Renal pelvis (tissue), 12 donors: ENCODE results near the gene PVALB. TPM values are rescaled to one million over a fixed set of nuclear protein-coding genes. Genes with fewer than 3 reads are reported as not detected.

Experiments used
- DNase-seq: peaks from one replicate; pipeline ENCODE4 v3.0.0-alpha.2; 2013
- long read RNA-seq, 16 experiments: transcript quantifications; one replicate each; lab custom pipeline, GENCODE V29; 2026
- polyA plus RNA-seq, 3 donors: library from polyadenylated mRNA; unstranded; fragments of 120-200 nt; gene quantifications; one replicate each; pipeline ENCODE4 v1.2.1, GENCODE V29; 2013; ENCODE audit not compliant: insufficient read length in 3 of 3

The PVALB gene
- 1 to 10 TPM; 7.5 to 8.3 (median 8.0) TPM for polyA plus RNA-seq
- long read RNA-seq, donor 1, partial matches to known transcripts: 6 of 12 reads
- long read RNA-seq, donor 1, other reads (novel, unspliced or antisense): 0 of 12 reads
- long read RNA-seq, donor 2, transcript PVALB-204 (4 exons, 569 nt): major isoform, 8 of 21 reads
- long read RNA-seq, donor 2, partial matches to known transcripts: 13 of 21 reads
- long read RNA-seq, donor 2, other reads (novel, unspliced or antisense): 0 of 21 reads
- long read RNA-seq, donor 3, partial matches to known transcripts: 0 of 4 reads
- long read RNA-seq, donor 3, other reads (novel, unspliced or antisense): 0 of 4 reads
- long read RNA-seq, donor 4, transcript PVALB-204 (4 exons, 569 nt): major isoform, 13 of 33 reads
- long read RNA-seq, donor 4, partial matches to known transcripts: 20 of 33 reads
- long read RNA-seq, donor 4, other reads (novel, unspliced or antisense): 0 of 33 reads
- long read RNA-seq, donor 5, partial matches to known transcripts: 0 of 3 reads
- long read RNA-seq, donor 5, other reads (novel, unspliced or antisense): 0 of 3 reads
- long read RNA-seq, donor 6, partial matches to known transcripts: 6 of 8 reads
- long read RNA-seq, donor 6, other reads (novel, unspliced or antisense): 0 of 8 reads
- long read RNA-seq, donor 7, transcript PVALB-204 (4 exons, 569 nt): major isoform, 13 of 26 reads
- long read RNA-seq, donor 7, partial matches to known transcripts: 13 of 26 reads
- long read RNA-seq, donor 7, other reads (novel, unspliced or antisense): 0 of 26 reads
- long read RNA-seq, donor 8, partial matches to known transcripts: 0 of 1 reads
- long read RNA-seq, donor 8, other reads (novel, unspliced or antisense): 0 of 1 reads
- long read RNA-seq, donor 9, partial matches to known transcripts: 0 of 2 reads
- long read RNA-seq, donor 9, other reads (novel, unspliced or antisense): 0 of 2 reads
- long read RNA-seq, donor 10, transcript PVALB-204 (4 exons, 569 nt): major isoform, 16 of 17 reads
- long read RNA-seq, donor 10, partial matches to known transcripts: 0 of 17 reads
- long read RNA-seq, donor 10, other reads (novel, unspliced or antisense): 0 of 17 reads
- long read RNA-seq, donor 11, transcript PVALB-204 (4 exons, 569 nt): major isoform, 5 of 5 reads
- long read RNA-seq, donor 11, partial matches to known transcripts: 0 of 5 reads
- long read RNA-seq, donor 11, other reads (novel, unspliced or antisense): 0 of 5 reads
- long read RNA-seq, donor 12, transcript PVALB-204 (4 exons, 569 nt): major isoform, 10 of 11 reads
- long read RNA-seq, donor 12, partial matches to known transcripts: 0 of 11 reads
- long read RNA-seq, donor 12, other reads (novel, unspliced or antisense): 0 of 11 reads
- long read RNA-seq, donor 13, transcript PVALB-204 (4 exons, 569 nt): major isoform, 5 of 5 reads
- long read RNA-seq, donor 13, partial matches to known transcripts: 0 of 5 reads
- long read RNA-seq, donor 13, other reads (novel, unspliced or antisense): 0 of 5 reads
- long read RNA-seq, donor 14, transcript PVALB-204 (4 exons, 569 nt): major isoform, 13 of 15 reads
- long read RNA-seq, donor 14, partial matches to known transcripts: 0 of 15 reads
- long read RNA-seq, donor 14, other reads (novel, unspliced or antisense): 0 of 15 reads
- long read RNA-seq, donor 15, partial matches to known transcripts: 9 of 13 reads
- long read RNA-seq, donor 15, other reads (novel, unspliced or antisense): 0 of 13 reads
- long read RNA-seq, donor 16, partial matches to known transcripts: 0 of 3 reads
- long read RNA-seq, donor 16, other reads (novel, unspliced or antisense): 0 of 3 reads

- peak; percentile 57 for DNase-seq
Measured at GRCh38 chr22:36816636-36817524, at the start of gene PVALB. Gene PVALB, minus strand, starts transcription at chr22:36817035. Its CDS starts 30 bp downstream, at chr22:36817005.

- DNase-seq: peak; percentile 51
Measured at GRCh38 chr22:36865346-36865745, 48.5 kb upstream of the PVALB start.

- no peak for DNase-seq
Measured at GRCh38 chr22:36864454-36865215, 47.8 kb upstream of the PVALB start.

GRCh38 chr22:36863979-36864378 is 47.1 kb upstream of the PVALB start:
- no peak for DNase-seq

GRCh38 chr22:36863281-36863680 is 46.4 kb upstream of the PVALB start:
- DNase-seq: no peak

- no peak for DNase-seq
Measured at GRCh38 chr22:36862251-36863242, 45.7 kb upstream of the PVALB start.

GRCh38 chr22:36860821-36861659 is 44.2 kb upstream of the PVALB start, which contains the start of gene NCF4:
Gene NCF4, plus strand, starts transcription at chr22:36861006. Its CDS starts 166 bp downstream, at chr22:36861172.
- no peak for DNase-seq

GRCh38 chr22:36860438-36860820 is 43.6 kb upstream of the PVALB start:
- no peak for DNase-seq

GRCh38 chr22:36860017-36860416 is 43.2 kb upstream of the PVALB start:
- DNase-seq: no peak

- DNase-seq: no peak
Measured at GRCh38 chr22:36858966-36859365, 42.1 kb upstream of the PVALB start.

GRCh38 chr22:36858156-36858555 is 41.3 kb upstream of the PVALB start:
- no peak for DNase-seq

GRCh38 chr22:36856792-36857135 is 39.9 kb upstream of the PVALB start:
- DNase-seq: no peak

- peak; percentile 88 for DNase-seq
Measured at GRCh38 chr22:36856121-36856791, 39.4 kb upstream of the PVALB start.

- no peak for DNase-seq
Measured at GRCh38 chr22:36855478-36855877, 38.6 kb upstream of the PVALB start.

- peak; percentile 58 for DNase-seq
Measured at GRCh38 chr22:36853407-36854099, 36.7 kb upstream of the PVALB start.
